ENCODE results near the gene RSRC1.
"Not testable (repeated sequence)": the region's sequence is repeated elsewhere in the genome, so short reads cannot be mapped to it uniquely, and the experiment has no call there.

The RSRC1 gene

DNA sequence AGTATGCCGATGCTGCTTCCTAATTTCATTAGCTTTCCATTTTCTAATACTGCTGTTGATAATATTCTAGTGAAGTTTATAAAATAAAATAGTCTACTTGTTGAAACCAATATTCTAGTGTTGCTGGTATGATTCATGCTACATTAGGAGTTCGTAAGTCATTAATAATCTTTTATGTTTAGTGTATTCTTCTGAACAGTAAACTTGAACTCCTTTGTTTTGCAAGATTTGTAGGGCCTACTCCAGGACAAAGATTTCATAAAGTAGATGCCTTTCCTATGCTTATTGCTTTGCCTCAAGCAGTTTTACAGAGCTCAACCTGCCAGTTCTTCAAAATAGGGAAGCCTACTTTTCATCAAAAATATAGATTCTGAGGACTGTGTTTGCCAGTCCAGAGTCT lies 111.5 kb downstream of the RSRC1 start:
- DNase-seq (ENCODE audit: low spot score), result no peak

DNA sequence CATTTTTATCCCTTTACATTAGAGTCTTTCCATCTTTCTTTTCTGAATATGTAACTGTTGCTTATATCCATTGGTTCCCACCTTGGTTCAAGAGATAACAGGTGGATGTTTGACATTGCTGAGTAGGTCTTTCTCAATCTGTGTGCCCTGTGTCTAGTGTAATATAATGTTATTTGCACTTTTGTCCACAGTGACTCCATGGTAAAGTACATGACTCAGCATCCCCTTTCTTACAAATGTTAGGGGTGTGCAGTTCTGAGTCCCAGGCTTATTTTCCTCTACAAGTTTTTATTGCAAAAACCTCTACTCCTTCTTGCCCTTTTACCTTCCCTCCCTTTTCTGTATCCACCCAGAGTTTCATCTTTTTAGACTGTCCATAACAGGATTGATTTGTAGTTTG lies 116.5 kb downstream of the RSRC1 start:
- DNase-seq (ENCODE audit: low spot score), result no peak

DNA sequence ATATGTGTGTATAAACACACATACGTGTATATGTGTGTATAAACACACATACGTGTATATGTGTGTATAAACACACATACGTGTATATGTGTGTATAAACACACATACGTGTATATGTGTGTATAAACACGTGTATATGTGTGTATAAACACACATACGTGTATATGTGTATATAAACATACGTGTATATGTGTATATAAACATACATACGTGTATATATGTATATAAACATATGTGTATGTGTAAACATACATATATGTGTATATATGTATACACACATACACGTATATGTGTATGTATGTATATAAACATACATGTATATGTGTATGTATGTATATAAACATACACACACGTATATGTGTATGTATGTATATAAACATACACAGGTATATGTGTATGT lies 119.1 kb downstream of the RSRC1 start:
- DNase-seq (ENCODE audit: low spot score), result not testable (repeated sequence)

DNA sequence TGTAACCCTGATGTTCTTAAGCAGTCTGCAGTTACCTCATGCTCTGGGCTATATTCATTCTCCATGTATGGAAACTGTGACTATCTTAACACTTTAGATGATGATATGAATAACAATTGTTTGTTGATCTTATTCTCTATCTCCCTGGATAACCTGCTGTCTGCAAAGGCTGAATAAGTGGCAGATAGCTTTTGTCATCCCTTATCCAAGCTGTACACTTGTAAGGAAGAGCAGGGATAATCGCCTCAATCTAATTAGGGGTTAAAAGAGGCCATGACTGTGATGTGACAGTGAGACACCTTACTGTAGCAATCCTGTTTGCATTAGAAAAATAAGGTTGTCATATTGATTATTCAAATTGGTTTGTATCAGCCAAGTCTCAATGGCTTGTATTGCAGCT lies 123.9 kb downstream of the RSRC1 start:
- DNase-seq (ENCODE audit: low spot score), result no peak

DNA sequence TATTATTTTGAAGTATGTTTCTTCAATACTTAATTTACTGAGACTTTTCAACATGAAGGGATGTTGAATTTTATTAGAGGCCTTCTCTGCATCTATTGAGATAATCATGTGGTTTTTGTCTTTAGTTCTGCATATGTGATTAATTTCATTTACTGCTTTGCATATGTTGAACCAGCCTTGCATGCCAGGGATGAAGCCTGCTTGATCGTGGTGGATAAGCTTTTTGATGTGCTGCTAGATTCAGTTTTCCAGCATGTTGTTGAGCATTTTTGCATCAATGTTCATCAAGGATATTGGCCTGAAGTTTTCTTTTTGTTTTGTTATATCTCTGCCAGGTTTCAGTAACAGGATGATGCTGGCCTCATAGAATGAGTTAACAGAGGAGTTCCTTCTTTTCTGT lies 134.4 kb downstream of the RSRC1 start:
- no peak for DNase-seq (ENCODE audit: low spot score)

DNA sequence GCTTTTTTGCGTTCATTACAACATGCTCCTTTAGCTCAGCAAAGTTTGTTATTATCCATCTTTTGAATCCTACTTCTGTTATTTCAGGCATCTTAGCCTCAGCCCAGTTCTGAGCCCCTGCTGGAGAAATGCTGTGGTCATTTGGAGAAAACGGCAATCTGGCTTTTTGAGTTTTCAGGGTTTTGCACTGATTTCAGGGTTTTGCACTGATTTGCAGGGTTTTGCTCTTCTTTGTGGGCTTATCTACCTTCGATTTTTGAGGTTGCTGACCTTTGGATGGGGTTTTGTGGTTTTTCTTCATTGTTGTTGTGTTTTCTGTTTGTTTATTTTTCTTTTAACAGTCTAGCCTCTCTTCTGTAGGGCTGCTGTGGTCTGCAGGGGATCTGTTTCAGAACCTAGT lies 137.4 kb downstream of the RSRC1 start:
- DNase-seq (ENCODE audit: low spot score), result no peak

DNA sequence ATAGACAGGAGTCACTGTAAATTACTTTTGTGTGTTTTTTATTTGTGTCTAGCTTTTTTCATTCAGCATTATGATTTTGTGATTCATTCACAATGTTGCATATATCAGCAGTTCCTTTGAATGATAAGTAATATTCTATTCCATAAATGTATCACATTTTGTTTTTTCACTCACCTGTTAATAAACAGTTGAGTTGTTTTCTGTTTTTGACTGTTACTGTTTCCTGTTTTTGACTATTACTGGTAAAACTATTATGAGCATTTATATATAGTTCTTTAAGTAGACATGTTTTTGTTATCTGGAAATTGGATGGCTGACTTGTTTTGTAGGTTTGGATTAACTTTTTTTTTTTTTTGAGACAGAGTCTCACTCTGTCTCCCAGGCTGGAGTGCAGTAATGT lies 138.4 kb downstream of the RSRC1 start:
- no peak for DNase-seq (ENCODE audit: low spot score)

DNA sequence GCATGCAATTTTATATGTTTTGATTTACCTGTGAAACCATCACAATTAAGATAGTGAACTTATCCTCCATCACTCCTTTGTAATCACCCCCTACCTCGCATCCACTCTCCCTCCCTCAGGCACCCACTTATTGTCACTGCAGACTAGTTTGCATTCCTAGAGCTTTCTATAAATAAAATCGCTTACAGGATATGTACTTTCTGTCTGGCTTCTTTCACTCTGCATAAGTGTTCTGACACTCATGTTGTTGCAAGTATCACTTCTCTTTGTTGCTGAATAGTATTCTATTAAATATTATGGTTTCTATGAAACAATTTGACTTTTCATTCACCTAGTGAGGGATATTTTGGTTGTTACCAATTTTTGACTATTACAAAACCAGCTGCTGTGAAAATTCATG lies 139.3 kb downstream of the RSRC1 start:
- no peak for DNase-seq (ENCODE audit: low spot score)

DNA sequence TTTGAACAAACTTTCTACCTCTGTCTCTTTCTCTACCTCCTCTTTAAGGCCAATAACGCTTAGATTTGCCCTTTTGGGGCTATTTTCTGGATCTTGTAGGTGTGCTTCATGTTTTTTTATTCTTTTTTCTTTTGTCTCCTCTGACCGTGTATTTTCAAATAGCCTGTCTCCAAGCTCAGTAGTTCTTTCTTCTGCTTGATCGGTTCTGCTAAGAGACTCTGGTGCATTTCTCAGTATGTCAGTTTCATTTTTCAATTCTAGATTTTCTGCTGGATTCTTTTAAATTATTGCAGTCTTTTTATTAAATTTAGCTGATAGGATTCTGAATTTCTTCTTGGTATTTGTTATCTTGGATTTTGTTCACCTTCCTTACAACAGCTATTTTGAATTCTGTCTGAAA lies 148.7 kb downstream of the RSRC1 start:
- no peak for DNase-seq (ENCODE audit: low spot score)

DNA sequence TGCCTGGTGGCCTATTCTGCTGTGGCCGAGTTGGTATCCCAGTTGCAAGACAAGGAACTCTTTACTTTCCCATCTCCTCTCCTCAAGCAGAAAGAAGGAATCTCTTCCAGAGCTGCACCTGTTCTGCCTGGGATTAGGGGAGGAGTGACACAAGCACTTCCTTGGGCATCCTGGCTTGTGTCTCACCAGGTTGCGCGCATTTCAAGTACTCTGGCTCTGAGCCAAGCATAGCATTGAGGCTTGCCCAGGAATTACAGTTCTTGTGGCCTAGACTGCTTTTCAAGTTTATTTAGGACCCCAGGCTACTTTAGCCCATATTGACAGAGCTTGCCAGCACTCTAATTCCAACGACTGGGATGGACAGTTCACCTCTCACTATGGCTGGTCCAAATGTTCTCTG lies 150.5 kb downstream of the RSRC1 start:
- no peak for DNase-seq (ENCODE audit: low spot score)

DNA sequence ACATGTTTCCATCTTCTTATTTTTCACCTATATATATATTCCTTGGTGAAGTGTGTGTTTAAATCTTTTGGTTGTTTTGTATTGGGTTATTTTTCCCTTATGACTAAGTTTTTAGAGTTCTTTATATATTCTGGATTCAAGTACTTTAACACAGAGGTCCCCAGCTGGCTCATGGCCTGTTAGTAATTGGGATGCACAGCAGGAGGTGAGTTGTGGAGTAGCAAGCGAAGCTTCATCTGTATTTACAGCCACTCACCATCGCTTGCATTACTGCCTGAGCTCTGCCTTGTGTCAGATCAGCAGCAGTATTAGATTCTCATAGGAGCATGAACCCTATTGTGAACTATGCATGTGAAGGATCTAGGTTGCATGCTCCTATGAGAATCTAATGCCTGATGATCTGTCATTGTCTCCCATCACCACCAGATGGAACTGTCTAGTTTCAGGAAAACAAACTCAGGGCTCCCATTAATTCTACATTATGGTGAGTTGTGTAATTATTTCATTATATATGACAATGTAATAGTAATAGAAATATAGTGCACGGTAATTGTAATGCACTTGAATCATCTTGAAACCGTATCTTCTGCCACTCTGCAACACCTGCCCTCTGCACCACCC lies 151.6 kb downstream of the RSRC1 start:
- no peak for DNase-seq (ENCODE audit: low spot score)

DNA sequence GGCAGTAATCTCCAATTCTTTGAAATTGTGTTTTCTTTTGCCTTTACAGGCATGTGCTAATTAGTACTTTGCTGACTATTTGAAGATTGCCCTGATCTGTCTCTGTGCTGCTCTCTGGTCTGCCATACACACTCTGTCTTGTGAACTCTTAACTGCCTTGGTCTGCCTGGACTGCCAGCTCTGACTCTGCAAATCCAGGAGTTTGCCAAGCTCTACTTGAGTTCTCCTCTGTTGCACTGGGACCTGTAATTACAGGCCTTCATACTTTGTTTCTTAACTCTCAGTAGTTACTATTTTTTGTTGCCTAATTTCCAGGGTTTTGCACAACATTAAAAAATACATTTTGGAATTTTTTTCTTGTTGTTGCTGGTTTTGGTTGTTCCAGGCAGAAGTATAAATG lies 155.0 kb downstream of the RSRC1 start:
- no peak for DNase-seq (ENCODE audit: low spot score)

DNA sequence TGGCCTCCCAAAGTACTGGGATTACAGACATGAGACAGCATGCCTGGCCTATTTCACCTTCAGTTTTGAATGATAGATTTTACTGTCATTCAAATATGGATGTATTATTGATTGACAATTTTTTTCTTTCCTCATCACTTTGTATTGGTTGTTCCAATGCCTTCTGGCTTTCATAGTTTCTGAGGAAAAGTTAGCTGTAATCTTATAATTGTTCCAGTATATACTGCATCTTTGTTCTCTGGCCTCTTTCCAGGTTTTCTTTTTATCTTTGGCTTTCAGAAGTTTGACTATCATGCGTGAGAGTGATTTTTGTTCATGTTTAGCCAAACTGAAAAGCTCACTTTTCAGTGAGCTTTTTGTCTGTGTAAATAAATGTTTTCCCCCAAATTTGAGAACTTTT lies 157.1 kb downstream of the RSRC1 start:
- no peak for DNase-seq (ENCODE audit: low spot score)

DNA sequence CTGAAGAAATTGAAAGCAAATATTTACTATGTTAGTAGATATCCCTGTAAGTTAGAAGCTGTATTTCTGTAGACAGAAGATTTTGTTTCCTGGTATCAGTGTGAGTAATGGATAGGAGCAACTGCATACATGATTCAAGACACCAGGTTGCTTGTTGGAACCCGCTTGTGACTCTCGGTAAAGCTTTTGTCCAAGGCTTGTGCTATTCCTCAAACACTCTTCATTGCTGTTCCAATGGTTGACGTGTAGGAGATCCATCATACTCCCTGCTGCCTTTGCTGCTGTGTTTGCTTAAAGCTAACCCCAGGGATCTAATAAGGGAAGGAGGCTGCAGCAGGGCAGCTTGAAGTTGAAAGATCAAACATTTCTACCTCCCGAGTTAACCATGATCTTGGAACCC lies 160.1 kb downstream of the RSRC1 start:
- DNase-seq (ENCODE audit: low spot score), result no peak

DNA sequence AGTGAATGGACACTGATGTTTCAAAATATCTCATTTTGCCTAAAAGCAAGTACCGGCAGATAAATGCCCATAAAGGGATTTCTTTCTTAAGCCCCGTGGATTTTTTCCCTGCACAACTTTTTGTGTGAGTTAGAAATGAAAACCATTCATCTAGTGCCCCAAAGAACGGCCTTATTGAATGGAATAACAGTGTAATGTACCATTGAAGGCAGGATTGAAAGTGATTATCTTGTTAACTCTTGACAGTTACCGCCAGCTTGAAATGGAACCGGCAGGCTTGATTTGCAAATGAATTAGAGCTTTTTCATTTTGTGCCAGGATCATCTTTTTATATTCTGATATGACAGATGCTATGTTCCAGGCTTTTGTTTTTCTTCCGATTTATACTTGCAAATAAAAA lies 162.2 kb downstream of the RSRC1 start:
- DNase-seq (ENCODE audit: low spot score), result no peak

DNA sequence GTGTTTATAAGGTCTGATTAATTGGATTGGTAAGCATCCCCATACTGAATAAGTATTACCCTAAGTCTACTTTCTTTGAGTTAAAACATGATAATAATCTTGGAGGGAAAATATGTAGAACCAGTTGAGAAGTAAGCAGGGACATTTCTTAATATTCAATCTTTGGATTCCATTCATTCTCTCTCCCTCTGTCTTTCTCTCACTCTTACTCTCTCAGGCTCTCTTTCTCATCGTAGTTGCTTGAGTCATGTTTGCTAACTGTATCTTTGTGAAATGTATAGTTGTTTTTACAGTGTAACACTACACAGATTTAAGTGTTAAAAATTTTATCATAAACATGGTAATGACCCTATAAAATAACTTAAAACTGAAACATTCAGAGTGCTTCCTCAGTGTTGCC lies 163.8 kb downstream of the RSRC1 start:
- no peak for DNase-seq (ENCODE audit: low spot score)

DNA sequence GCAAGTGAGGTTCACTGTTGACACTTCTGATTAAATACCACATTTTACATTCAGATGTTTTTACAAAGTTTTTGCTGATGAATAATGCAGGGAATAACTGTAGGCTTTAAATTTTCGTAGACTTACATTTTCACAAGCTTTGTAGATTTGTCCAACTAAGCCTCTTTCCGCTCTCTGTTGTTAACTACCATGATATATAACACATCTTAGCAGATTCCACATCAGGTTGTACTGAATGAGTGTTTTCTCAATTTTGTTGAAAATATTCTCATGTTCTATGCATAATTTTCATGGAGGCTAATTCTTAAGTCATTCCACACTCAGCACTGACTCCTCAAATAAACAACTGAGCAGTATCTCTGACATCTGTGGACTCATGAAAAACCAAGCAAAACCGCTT lies 168.3 kb downstream of the RSRC1 start:
- DNase-seq (ENCODE audit: low spot score), result no peak

DNA sequence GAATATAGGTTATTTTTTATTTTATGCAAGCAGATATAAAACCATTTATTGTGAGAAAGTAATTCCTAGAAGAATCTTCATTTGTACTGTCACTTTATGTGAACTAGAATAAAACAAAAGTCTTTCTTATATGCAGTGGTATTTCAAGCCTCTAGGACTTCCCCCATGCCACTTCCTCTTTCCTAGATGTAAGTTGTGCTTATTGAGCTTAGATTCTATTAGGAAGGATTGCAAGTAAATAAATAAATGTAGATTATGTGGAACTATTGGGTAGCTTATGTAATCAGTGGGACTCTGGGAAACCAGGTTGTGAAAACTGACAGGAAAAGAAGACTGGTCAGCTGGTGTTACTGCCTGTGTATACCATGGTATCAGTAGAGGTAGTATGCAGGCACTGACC lies 169.7 kb downstream of the RSRC1 start:
- DNase-seq (ENCODE audit: low spot score), result no peak

DNA sequence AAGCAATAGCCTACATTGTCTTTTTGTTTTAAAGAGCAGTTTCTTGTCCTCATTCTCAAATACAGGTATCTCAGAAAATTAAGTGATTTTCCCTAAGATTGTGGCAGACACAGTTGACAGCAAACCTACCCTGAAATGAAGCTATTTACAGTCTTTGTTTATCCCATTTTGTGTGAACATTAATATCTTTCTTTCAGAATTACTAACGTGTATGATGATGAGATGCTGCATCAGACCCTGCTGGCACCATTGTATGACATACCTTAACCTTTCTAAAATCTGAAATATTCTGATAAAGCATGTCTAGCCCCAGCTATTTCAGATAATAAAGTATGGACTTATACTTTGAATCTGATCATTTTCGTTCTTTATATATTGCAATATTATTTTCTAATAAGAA lies 185.9 kb downstream of the RSRC1 start:
- DNase-seq (ENCODE audit: low spot score), result no peak

DNA sequence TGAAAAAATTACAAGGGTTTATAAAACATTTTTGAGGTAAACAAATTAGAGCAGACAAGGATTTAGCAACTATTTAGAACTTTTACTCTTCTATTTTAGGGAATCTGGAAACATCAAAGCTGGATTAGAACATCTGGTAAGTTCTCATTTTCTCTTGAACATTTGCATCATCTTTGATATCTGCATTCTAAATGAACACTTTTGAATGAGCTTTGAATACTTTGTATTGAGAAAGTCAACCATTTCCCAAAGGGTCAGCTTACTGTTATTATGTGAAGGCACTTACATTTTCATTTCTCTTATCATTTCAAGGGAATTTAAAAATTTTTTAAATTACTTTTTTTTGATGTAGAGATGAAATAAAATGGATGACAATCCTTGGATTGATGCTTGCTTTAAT lies 188.1 kb downstream of the RSRC1 start:
- DNase-seq (ENCODE audit: low spot score), result no peak

DNA sequence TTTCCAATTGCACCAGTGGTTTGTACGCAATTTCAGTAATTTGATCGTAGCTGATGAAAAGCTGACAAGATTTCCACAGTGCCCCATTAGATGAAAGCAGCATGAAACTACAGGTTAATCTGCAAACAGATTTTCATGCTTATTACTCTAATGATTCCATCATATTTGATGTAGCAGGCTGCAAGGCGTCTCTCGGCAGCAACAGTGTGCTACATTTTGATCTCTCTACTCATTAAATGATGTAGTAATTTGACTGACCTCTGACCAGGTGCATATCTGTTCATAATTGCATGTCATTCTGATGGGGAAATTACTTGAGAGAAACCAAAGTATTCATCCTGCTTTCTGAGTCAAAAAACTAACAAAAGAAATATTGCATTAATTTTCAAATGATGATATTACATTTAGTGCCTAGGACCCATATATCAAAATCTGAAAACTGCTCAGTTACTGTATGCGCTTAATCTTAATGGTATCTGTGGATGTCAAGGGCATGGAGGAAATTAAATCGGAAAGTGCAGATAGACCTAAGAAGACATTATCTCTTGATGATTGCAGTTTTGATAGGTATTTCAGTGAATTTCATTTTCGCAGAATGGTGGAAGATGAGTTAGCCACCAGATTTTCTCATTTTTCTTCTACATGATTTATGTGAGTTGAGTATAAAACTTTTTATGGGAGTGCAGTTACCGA lies 198.5 kb downstream of the RSRC1 start:
- DNase-seq (ENCODE audit: low spot score), result no peak

DNA sequence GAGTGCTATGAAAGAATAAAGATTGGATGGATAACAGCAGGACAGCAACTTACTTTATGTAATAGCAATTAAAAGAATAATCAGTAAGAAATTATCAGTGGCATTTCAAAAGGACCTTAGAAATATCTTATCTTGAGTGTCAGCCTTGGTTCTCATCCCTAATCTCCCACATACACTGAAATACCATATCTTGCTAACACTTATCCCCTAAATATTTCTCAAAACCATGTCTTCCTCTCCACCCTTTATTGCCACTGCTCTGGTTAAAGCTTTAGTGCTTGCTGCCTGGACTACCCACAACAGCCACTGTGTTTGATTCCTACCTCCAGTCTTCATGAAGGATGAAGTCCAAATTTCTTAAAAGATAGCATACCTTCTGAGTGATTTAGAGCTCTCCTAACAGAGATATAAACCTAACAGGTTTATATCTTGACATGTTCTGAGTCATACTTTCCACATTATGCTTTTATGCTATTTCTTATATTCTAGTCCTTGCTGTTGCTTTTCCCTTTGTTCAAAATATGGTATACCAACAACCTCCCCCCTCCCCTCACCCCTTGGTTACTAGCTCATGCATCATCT lies 202.8 kb downstream of the RSRC1 start:
- no peak for DNase-seq (ENCODE audit: low spot score)

DNA sequence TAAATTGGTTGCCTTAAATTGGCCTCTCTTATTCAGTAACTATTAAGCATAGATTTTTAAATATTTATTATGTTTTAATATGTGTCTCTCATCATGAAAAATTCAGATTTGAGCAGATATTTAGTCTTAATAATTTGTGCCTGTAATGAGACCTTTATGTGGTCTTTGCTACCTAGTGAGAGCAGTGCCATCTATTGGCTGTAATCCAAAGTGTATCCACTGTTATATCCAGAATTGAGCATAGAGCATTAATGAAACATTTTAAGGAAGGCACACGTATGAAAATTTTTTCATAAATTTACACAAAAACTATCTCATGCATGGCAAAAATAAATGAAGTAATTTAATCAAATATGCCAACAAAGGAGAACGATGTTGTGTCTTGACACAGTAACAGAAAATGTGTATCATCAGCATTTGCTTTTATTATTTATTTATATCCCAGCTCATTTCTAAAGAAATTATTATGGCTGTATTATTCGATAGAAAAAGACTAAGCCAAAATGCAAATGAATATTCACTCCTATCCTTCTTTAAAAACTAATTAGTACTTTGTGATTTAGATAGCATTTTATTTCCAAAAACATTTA lies 203.5 kb downstream of the RSRC1 start:
- peak; percentile 20 for DNase-seq (ENCODE audit: low spot score)
